Measurements from ENCODE around the gene STPG1.

Gene STPG1

GRCh38 chr1:24321126-24321525, 92.5 kb downstream of the STPG1 start:
- ChIA-PET CTCF (interaction anchor here (0.5 to 7.5 kb wide), 14 partner anchors 7 to 824 kb away, joined by 3 to 54 read pairs (median 4); no protein-coding TSS in a partner anchor), POLR2A (interaction anchor here (0.6 to 2.1 kb wide), 7 partner anchors 9 to 177 kb away, joined by 3 to 13 read pairs (median 4); no protein-coding TSS in a partner anchor)
- Histone ChIP-seq H3K9me3 (ENCODE audit: control insufficient read depth, insufficient read depth, low read depth, low read length) (no peaks in the 10 kb centered on the region), H3K4me1 (ENCODE audit: control insufficient read depth, insufficient read depth, low read length) (peaks cover 21% of the 10 kb centered on the region), H3K27ac (ENCODE audit: extremely low read depth, low read depth, low read length) (peak overlapping the region; percentile 93), H3K36me3 (ENCODE audit: control insufficient read depth in 2 of 2, insufficient read depth in 1 of 2, low read length in 2 of 2) (no peaks in the 10 kb centered on the region), H3K4me3 (ENCODE audit: low read depth, low read length) (no peak overlapping the region; the same call in none of the 2 replicates)
- TF ChIP-seq OSR2 (tag by site-specific recombination; IDR thresholded peaks at IDR 0.05): peak; percentile 78
- TF ChIP-seq ZNF510 (tag by site-specific recombination; IDR thresholded peaks at IDR 0.05; ENCODE audit: insufficient replicate concordance): no peak
- TF ChIP-seq HOXD13 (CRISPR knock-in tag; IDR thresholded peaks at IDR 0.05; ENCODE audit: borderline replicate concordance): no peak
- no peak for TF ChIP-seq GFI1B (tag by site-specific recombination; IDR thresholded peaks at IDR 0.05)

GRCh38 chr1:24319962-24320361, 93.6 kb downstream of the STPG1 start:
- TF ChIP-seq ZBTB10 (tag by site-specific recombination; IDR thresholded peaks at IDR 0.05): no peak
- TF ChIP-seq ZNF580 (tag by site-specific recombination; IDR thresholded peaks at IDR 0.05): peak; percentile 83
- ChIA-PET CTCF (interaction anchor here (0.6 to 7.5 kb wide), 7 partner anchors 15 to 141 kb away, joined by 3 to 54 read pairs (median 4); no protein-coding TSS in a partner anchor), POLR2A (no interaction called here)
- H3K36me3 ChIP-seq (ENCODE audit: control insufficient read depth in 2 of 2, insufficient read depth in 1 of 2, low read length in 2 of 2): no peaks in the 10 kb centered on the region
- peaks cover 21% of the 10 kb centered on the region for H3K4me1 ChIP-seq (ENCODE audit: control insufficient read depth, insufficient read depth, low read length)
- no peaks in the 10 kb centered on the region for H3K9me3 ChIP-seq (ENCODE audit: control insufficient read depth, insufficient read depth, low read depth, low read length)
- peak overlapping the region; percentile 32 for H3K4me3 ChIP-seq (ENCODE audit: low read depth, low read length)
- H3K27ac ChIP-seq (ENCODE audit: extremely low read depth, low read depth, low read length): peak overlapping the region; percentile 6; the same call in 1 of the 2 replicates

GRCh38 chr1:24319312-24319863, 94.2 kb downstream of the STPG1 start, which contains the start of gene GRHL3:
TSS of gene GRHL3 (plus strand) at chr1:24319357. CDS start at chr1:24319552, 195 bp downstream.
- Histone ChIP-seq H3K4me1 (ENCODE audit: control insufficient read depth, insufficient read depth, low read length) (peaks cover 21% of the 10 kb centered on the region), H3K9me3 (ENCODE audit: control insufficient read depth, insufficient read depth, low read depth, low read length) (no peaks in the 10 kb centered on the region), H3K27ac (ENCODE audit: extremely low read depth, low read depth, low read length) (peak within 1 kb of the TSS; percentile 6; the same call in 1 of the 2 replicates), H3K36me3 (ENCODE audit: control insufficient read depth in 2 of 2, insufficient read depth in 1 of 2, low read length in 2 of 2) (no peaks in the 10 kb centered on the region), H3K4me3 (ENCODE audit: low read depth, low read length) (peak within 1 kb of the TSS; percentile 32)
- POLR2A ChIA-PET: interaction anchor here (0.8 to 0.9 kb wide), 2 partner anchors 24 to 33 kb away, joined by 4 to 8 read pairs; no protein-coding TSS in a partner anchor
- CTCF ChIA-PET: interaction anchor here (0.6 to 7.5 kb wide), 6 partner anchors 66 to 142 kb away, joined by 3 to 54 read pairs (median 10); no protein-coding TSS in a partner anchor
- TF ChIP-seq ZNF350 (tag by site-specific recombination; IDR thresholded peaks at IDR 0.05): no peak
- TF ChIP-seq ZNF157 (tag by site-specific recombination; IDR thresholded peaks at IDR 0.05): no peak
- no peak for TF ChIP-seq CTCF (tag by site-specific recombination; IDR thresholded peaks at IDR 0.05)
- TF ChIP-seq ZNF571 (tag by site-specific recombination; IDR thresholded peaks at IDR 0.05): no peak
- TF ChIP-seq PRDM1 (tag by site-specific recombination; IDR thresholded peaks at IDR 0.05): peak; percentile 67
- TF ChIP-seq ZFP41 (tag by site-specific recombination; IDR thresholded peaks at IDR 0.05; ENCODE audit: borderline replicate concordance): no peak
- no peak for TF ChIP-seq ZNF645 (tag by site-specific recombination; IDR thresholded peaks at IDR 0.05)
- no peak for TF ChIP-seq ZNF18 (tag by site-specific recombination; IDR thresholded peaks at IDR 0.05)
- 0 out of 2 replicates have a peak, but pooled peaks have one; percentile 17 for TF ChIP-seq SP7 (tag by site-specific recombination; IDR thresholded peaks at IDR 0.05)
- TF ChIP-seq ZNF488 (tag by site-specific recombination; IDR thresholded peaks at IDR 0.05): no peak
- TF ChIP-seq KLF17 (tag by site-specific recombination; IDR thresholded peaks at IDR 0.05): no peak
- no peak for TF ChIP-seq ZNF114 (tag by site-specific recombination; IDR thresholded peaks at IDR 0.05)
- TF ChIP-seq BCL11B (tag by site-specific recombination; IDR thresholded peaks at IDR 0.05; ENCODE audit: low read depth): no peak
- no peak; the same call in none of the 2 replicates for TF ChIP-seq SP3 (tag by site-specific recombination; IDR thresholded peaks at IDR 0.05)
- TF ChIP-seq TCF7L2 (IDR thresholded peaks at IDR 0.05; ENCODE audit: borderline replicate concordance, low read depth, low read length): no peak

Data from HEK293 (cell line).